ENCODE data around the gene ISX. TPM values are rescaled to one million over a fixed set of nuclear protein-coding genes. Genes with fewer than 3 reads are reported as not detected.

Gene ISX
- total and polyA plus RNA-seq, 10 of the 15 experiments (the other 5 are each of a cell fraction or from before 2014, with no cell fraction given), result 0.05 to 0.66 (median 0.25) TPM

GRCh38 chr22:35124691-35125219, 58.8 kb downstream of the ISX start:
- peaks cover 68% of the 10 kb centered on the region for H3K4me1 ChIP-seq (ENCODE audit: control insufficient read depth, insufficient read depth, low read length)
- ChIA-PET SMC1A (ENCODE audit: uncharacterized antibody, unreplicated experiment) (interaction anchor here (0.8 to 7.1 kb wide), 7 partner anchors 13 to 83 kb away, joined by 3 to 58 read pairs (median 5); no protein-coding TSS in a partner anchor), POLR2A (no interaction called here), RAD21 (ENCODE audit: unreplicated experiment) (interaction anchor here (0.9 to 1.8 kb wide), 4 partner anchors 16 to 81 kb away, joined by 3 to 7 read pairs (median 4); no protein-coding TSS in a partner anchor), CTCF (interaction anchor here (0.6 to 3.7 kb wide), 3 partner anchors 10 to 25 kb away, joined by 3 to 19 read pairs (median 6); no protein-coding TSS in a partner anchor)
- no TSS peak for BruUV-seq (replicated peaks)
- no peaks in the 10 kb centered on the region for H3K27me3 ChIP-seq (replicated peaks in 1 of 2; ENCODE audit: control insufficient read depth in 2 of 2, insufficient read depth in 2 of 2, low read length in 1 of 2)
- no peaks in the 10 kb centered on the region for H3K36me3 ChIP-seq (ENCODE audit: control insufficient read depth in 2 of 2, insufficient read depth in 2 of 2, low read length in 1 of 2)
- peaks cover 2% of the 10 kb centered on the region; the same call in 2 of the 3 replicates for H3K9me3 ChIP-seq (replicated peaks; ENCODE audit: control insufficient read depth, insufficient read depth, low read length)
- 0 out of 2 replicates have a peak overlapping the region, but pooled peaks have one; percentile 22 for H3K9ac ChIP-seq (ENCODE audit: control insufficient read depth, insufficient read depth, low read length)
- in situ Hi-C loops (cut with MboI) (loop anchor here (10.0 kb wide), 2 partner anchors 280 to 1650 kb away; partner anchors contain the start of gene MCM5), intact Hi-C loops (cut with micrococcal nuclease; ENCODE audit: unreplicated experiment) (loop anchor here (5.0 kb wide), 2 partner anchors 183 to 1652 kb away; no protein-coding TSS in a partner anchor)
- FAIRE-seq, result no peak
- H3K4me2 ChIP-seq (ENCODE audit: control insufficient read depth, insufficient read depth), result no peak overlapping the region
- peak; percentile 18 for ATAC-seq
- 34% methylated on average over 3 of the region's 3 CpGs for WGBS (ENCODE audit: insufficient coverage, insufficient replicate concordance, low lambda C conversion rate, missing lambda C conversion rate)
- H4K20me1 ChIP-seq (ENCODE audit: control insufficient read depth, insufficient read depth), result no peaks in the 10 kb centered on the region
- H3K79me2 ChIP-seq (ENCODE audit: control insufficient read depth, insufficient read depth, low read length), result no peaks in the 10 kb centered on the region
- peak overlapping the region; percentile 99 for H3K27ac ChIP-seq (ENCODE audit: control insufficient read depth, insufficient read depth)
- H2AFZ ChIP-seq (ENCODE audit: control insufficient read depth, low read depth, low read length), result no peak overlapping the region; the same call in 1 of the 2 replicates
- no peak overlapping the region for H3K4me3 ChIP-seq
- DNase-seq (ENCODE audit: low read depth, low spot score), result no peak
- TF ChIP-seq LARP7 (IDR thresholded peaks at IDR 0.05), result no peak
- peak; percentile 80 for TF ChIP-seq RUNX3 (IDR thresholded peaks at IDR 0.05; ENCODE audit: low read length)
- TF ChIP-seq BCL11A (IDR thresholded peaks at IDR 0.05; ENCODE audit: low read depth, low read length), result no peak
- no peak for TF ChIP-seq HDAC2 (IDR thresholded peaks at IDR 0.05)
- TF ChIP-seq NFXL1 (IDR thresholded peaks at IDR 0.05; ENCODE audit: borderline replicate concordance), result no peak
- TF ChIP-seq NBN (IDR thresholded peaks at IDR 0.05), result no peak
- 0 out of 4 replicates have a peak, but pooled peaks of 1 of the 2 experiments have one; percentile 8 for TF ChIP-seq IKZF2 (IDR thresholded peaks at IDR 0.05)
- TF ChIP-seq NFYB (IDR thresholded peaks at IDR 0.05; ENCODE audit: insufficient read depth, low read depth, low read length), result no peak
- 0 out of 2 replicates have a peak, but pooled peaks have one; percentile 18 for TF ChIP-seq TCF12 (IDR thresholded peaks at IDR 0.05; ENCODE audit: low read depth, low read length)
- no peak for TF ChIP-seq POU2F2 (IDR thresholded peaks at IDR 0.05; ENCODE audit: borderline replicate concordance, low read depth, low read length)
- no peak for TF ChIP-seq EP300 (IDR thresholded peaks at IDR 0.05; ENCODE audit: borderline replicate concordance in 1 of 2, control insufficient read depth in 1 of 2, low read depth in 2 of 2, low read length in 2 of 2)
- no peak for TF ChIP-seq FOXK2 (IDR thresholded peaks at IDR 0.05)
- peak; percentile 43; the same call in 1 of the 2 replicates for TF ChIP-seq NFIC (IDR thresholded peaks at IDR 0.05; ENCODE audit: low read depth, low read length)
- no peak for TF ChIP-seq BRCA1 (IDR thresholded peaks at IDR 0.05; ENCODE audit: low read depth, low read length)
- TF ChIP-seq HCFC1 (IDR thresholded peaks at IDR 0.05; ENCODE audit: low read length), result no peak
- TF ChIP-seq, protein P1, sequence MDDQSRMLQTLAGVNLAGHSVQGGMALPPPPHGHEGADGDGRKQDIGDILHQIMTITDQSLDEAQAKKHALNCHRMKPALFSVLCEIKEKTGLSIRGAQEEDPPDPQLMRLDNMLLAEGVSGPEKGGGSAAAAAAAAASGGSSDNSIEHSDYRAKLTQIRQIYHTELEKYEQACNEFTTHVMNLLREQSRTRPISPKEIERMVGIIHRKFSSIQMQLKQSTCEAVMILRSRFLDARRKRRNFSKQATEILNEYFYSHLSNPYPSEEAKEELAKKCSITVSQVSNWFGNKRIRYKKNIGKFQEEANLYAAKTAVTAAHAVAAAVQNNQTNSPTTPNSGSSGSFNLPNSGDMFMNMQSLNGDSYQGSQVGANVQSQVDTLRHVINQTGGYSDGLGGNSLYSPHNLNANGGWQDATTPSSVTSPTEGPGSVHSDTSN (IDR thresholded peaks at IDR 0.05; ENCODE audit: insufficient replicate concordance, low read depth, low read length), result no peak
- TF ChIP-seq ZBED1 (IDR thresholded peaks at IDR 0.05; ENCODE audit: borderline replicate concordance), result peak; percentile 56; the same call in 1 of the 2 replicates
- TF ChIP-seq ZSCAN29 (IDR thresholded peaks at IDR 0.05), result no peak
- TF ChIP-seq MLLT1 (IDR thresholded peaks at IDR 0.05), result no peak
- no peak for TF ChIP-seq E4F1 (IDR thresholded peaks at IDR 0.05; ENCODE audit: borderline replicate concordance, partially characterized antibody)
- peak; percentile 81 for TF ChIP-seq EED (IDR thresholded peaks at IDR 0.05; ENCODE audit: low read depth)

Measured in GM12878 (cell line).